ENCODE data around the gene GPRC5A.

Gene GPRC5A

GRCh38 chr12:12901158-12901791, 9.9 kb downstream of the GPRC5A start:
- Histone ChIP-seq H2BK15ac (replicated peaks; ENCODE audit: low read depth) (no peak overlapping the region), H3K36me3 (ENCODE audit: control insufficient read depth, insufficient read depth, low read length) (no peaks in the 10 kb centered on the region), H3K9ac (ENCODE audit: low read length) (no peak overlapping the region), H3K79me1 (ENCODE audit: low read length) (no peaks in the 10 kb centered on the region), H2AK5ac (ENCODE audit: low read length) (no peak overlapping the region), H3K18ac (ENCODE audit: low read length) (no peak overlapping the region), H4K8ac (ENCODE audit: low read depth, low read length) (no peak overlapping the region), H2BK120ac (ENCODE audit: low read depth, low read length) (no peak overlapping the region), H3K4me3 (ENCODE audit: low read length) (no peak overlapping the region), H3K4me1 (ENCODE audit: control insufficient read depth, low read depth, low read length) (no peaks in the 10 kb centered on the region), H3K4ac (ENCODE audit: low read depth, low read length) (no peak overlapping the region), H4K5ac (ENCODE audit: low read length) (no peak overlapping the region), H3K4me2 (ENCODE audit: low read length) (no peak overlapping the region), H3K79me2 (ENCODE audit: control insufficient read depth, insufficient read depth, low read length) (no peaks in the 10 kb centered on the region), H3K27ac (ENCODE audit: low read depth, low read length) (no peak overlapping the region), H3K23ac (ENCODE audit: low read length) (no peak overlapping the region), H3K27me3 (ENCODE audit: insufficient read depth, low read length, poor library complexity) (no peaks in the 10 kb centered on the region), H2BK5ac (ENCODE audit: low read length) (no peak overlapping the region), H3K56ac (ENCODE audit: low read length) (no peak overlapping the region)
- WGBS (ENCODE audit: extremely low coverage, insufficient coverage, low lambda C conversion rate) = no CpG with 5 or more reads among the region's 10 CpGs
- no peak for DNase-seq

DNA sequence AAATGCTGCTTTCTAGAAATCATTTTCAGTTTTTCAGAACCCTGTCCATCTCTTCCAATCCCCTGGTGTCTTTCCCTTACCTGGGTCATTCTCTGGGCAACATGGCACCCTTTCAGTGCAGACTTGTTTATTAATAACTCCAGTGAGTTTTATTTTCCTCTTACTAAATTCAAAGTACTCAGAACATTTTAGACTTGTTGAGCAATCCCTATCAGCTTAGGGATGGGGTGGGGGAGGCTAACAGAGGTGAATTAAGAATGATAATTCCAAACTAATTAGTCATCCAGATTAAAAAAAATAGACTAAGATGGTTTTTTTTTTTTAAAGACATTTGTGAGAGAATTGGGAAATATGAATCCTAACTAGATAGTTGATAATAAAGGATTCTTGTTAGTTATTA, 10.7 kb downstream of the GPRC5A start:
- Histone ChIP-seq H3K4ac (ENCODE audit: low read depth, low read length) (no peak overlapping the region), H3K9ac (ENCODE audit: low read length) (no peak overlapping the region), H3K27ac (ENCODE audit: low read depth, low read length) (no peak overlapping the region), H4K8ac (ENCODE audit: low read depth, low read length) (no peak overlapping the region), H3K4me1 (ENCODE audit: control insufficient read depth, low read depth, low read length) (no peaks in the 10 kb centered on the region), H3K27me3 (ENCODE audit: insufficient read depth, low read length, poor library complexity) (no peaks in the 10 kb centered on the region), H3K18ac (ENCODE audit: low read length) (no peak overlapping the region), H2BK15ac (replicated peaks; ENCODE audit: low read depth) (no peak overlapping the region), H3K79me2 (ENCODE audit: control insufficient read depth, insufficient read depth, low read length) (no peaks in the 10 kb centered on the region), H3K79me1 (ENCODE audit: low read length) (no peaks in the 10 kb centered on the region), H3K56ac (ENCODE audit: low read length) (no peak overlapping the region), H3K4me2 (ENCODE audit: low read length) (no peak overlapping the region), H2BK5ac (ENCODE audit: low read length) (no peak overlapping the region), H2AK5ac (ENCODE audit: low read length) (no peak overlapping the region), H4K5ac (ENCODE audit: low read length) (no peak overlapping the region), H3K23ac (ENCODE audit: low read length) (no peak overlapping the region), H3K36me3 (ENCODE audit: control insufficient read depth, insufficient read depth, low read length) (no peaks in the 10 kb centered on the region), H3K4me3 (ENCODE audit: low read length) (no peak overlapping the region), H2BK120ac (ENCODE audit: low read depth, low read length) (no peak overlapping the region)
- DNase-seq = no peak

GRCh38 chr12:12903642-12904609, 12.6 kb downstream of the GPRC5A start:
- Histone ChIP-seq H2BK120ac (ENCODE audit: low read depth, low read length) (no peak overlapping the region), H3K23ac (ENCODE audit: low read length) (no peak overlapping the region), H2BK5ac (ENCODE audit: low read length) (no peak overlapping the region), H4K8ac (ENCODE audit: low read depth, low read length) (no peak overlapping the region), H3K9ac (ENCODE audit: low read length) (no peak overlapping the region), H3K27ac (ENCODE audit: low read depth, low read length) (no peak overlapping the region), H3K4me1 (ENCODE audit: control insufficient read depth, low read depth, low read length) (no peaks in the 10 kb centered on the region), H3K4me3 (ENCODE audit: low read length) (no peak overlapping the region), H3K4ac (ENCODE audit: low read depth, low read length) (no peak overlapping the region), H3K79me1 (ENCODE audit: low read length) (no peaks in the 10 kb centered on the region), H3K36me3 (ENCODE audit: control insufficient read depth, insufficient read depth, low read length) (no peaks in the 10 kb centered on the region), H2AK5ac (ENCODE audit: low read length) (no peak overlapping the region), H3K18ac (ENCODE audit: low read length) (no peak overlapping the region), H4K5ac (ENCODE audit: low read length) (no peak overlapping the region), H2BK15ac (replicated peaks; ENCODE audit: low read depth) (no peak overlapping the region), H3K56ac (ENCODE audit: low read length) (no peak overlapping the region), H3K79me2 (ENCODE audit: control insufficient read depth, insufficient read depth, low read length) (no peaks in the 10 kb centered on the region), H3K4me2 (ENCODE audit: low read length) (no peak overlapping the region), H3K27me3 (ENCODE audit: insufficient read depth, low read length, poor library complexity) (no peaks in the 10 kb centered on the region)
- no CpG with 5 or more reads among the region's 14 CpGs for WGBS (ENCODE audit: extremely low coverage, insufficient coverage, low lambda C conversion rate)
- no peak for DNase-seq

DNA sequence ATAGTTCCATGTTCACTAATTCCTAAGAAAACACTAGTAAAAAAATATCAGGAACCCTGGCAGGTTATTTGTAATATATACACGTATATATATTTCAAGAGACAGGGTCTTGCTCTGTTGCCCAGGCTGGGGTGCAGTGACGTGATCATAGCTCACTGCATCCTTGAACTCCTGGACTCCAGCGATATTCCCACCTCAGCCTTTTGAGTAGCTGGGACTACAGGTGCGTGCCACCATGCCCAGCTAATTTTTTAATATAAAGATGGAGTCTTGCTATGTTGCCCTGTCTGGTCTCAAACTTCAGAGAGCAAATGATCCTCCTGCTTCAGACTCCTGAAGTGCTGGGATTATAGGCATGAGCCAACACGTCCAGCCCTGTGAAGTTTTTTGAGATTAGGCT, 16.2 kb downstream of the GPRC5A start:
- no CpG with 5 or more reads among the region's 5 CpGs for WGBS (ENCODE audit: extremely low coverage, insufficient coverage, low lambda C conversion rate)
- Histone ChIP-seq H3K23ac (ENCODE audit: low read length) (no peak overlapping the region), H3K27ac (ENCODE audit: low read depth, low read length) (no peak overlapping the region), H3K36me3 (ENCODE audit: control insufficient read depth, insufficient read depth, low read length) (no peaks in the 10 kb centered on the region), H3K79me1 (ENCODE audit: low read length) (no peaks in the 10 kb centered on the region), H2BK15ac (replicated peaks; ENCODE audit: low read depth) (no peak overlapping the region), H3K4me1 (ENCODE audit: control insufficient read depth, low read depth, low read length) (no peaks in the 10 kb centered on the region), H3K27me3 (ENCODE audit: insufficient read depth, low read length, poor library complexity) (no peaks in the 10 kb centered on the region), H2AK5ac (ENCODE audit: low read length) (no peak overlapping the region), H3K79me2 (ENCODE audit: control insufficient read depth, insufficient read depth, low read length) (no peaks in the 10 kb centered on the region), H4K8ac (ENCODE audit: low read depth, low read length) (no peak overlapping the region), H3K4me3 (ENCODE audit: low read length) (no peak overlapping the region), H3K4ac (ENCODE audit: low read depth, low read length) (no peak overlapping the region), H4K5ac (ENCODE audit: low read length) (no peak overlapping the region), H3K9ac (ENCODE audit: low read length) (no peak overlapping the region), H2BK120ac (ENCODE audit: low read depth, low read length) (no peak overlapping the region), H3K4me2 (ENCODE audit: low read length) (no peak overlapping the region), H3K56ac (ENCODE audit: low read length) (no peak overlapping the region), H3K18ac (ENCODE audit: low read length) (no peak overlapping the region), H2BK5ac (ENCODE audit: low read length) (no peak overlapping the region)
- no peak for DNase-seq

DNA sequence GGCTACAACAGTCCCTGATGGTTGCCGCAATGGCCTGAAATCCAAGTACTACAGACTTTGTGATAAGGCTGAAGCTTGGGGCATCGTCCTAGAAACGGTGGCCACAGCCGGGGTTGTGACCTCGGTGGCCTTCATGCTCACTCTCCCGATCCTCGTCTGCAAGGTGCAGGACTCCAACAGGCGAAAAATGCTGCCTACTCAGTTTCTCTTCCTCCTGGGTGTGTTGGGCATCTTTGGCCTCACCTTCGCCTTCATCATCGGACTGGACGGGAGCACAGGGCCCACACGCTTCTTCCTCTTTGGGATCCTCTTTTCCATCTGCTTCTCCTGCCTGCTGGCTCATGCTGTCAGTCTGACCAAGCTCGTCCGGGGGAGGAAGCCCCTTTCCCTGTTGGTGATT, 16.9 kb downstream of the GPRC5A start:
- H3K18ac ChIP-seq (ENCODE audit: low read length) = no peak overlapping the region
- no peak overlapping the region for H2AK5ac ChIP-seq (ENCODE audit: low read length)
- H3K56ac ChIP-seq (ENCODE audit: low read length) = no peak overlapping the region
- H3K27ac ChIP-seq (ENCODE audit: low read depth, low read length) = no peak overlapping the region
- no peaks in the 10 kb centered on the region for H3K27me3 ChIP-seq (ENCODE audit: insufficient read depth, low read length, poor library complexity)
- no CpG with 5 or more reads among the region's 14 CpGs for WGBS (ENCODE audit: extremely low coverage, insufficient coverage, low lambda C conversion rate)
- H3K36me3 ChIP-seq (ENCODE audit: control insufficient read depth, insufficient read depth, low read length) = no peaks in the 10 kb centered on the region
- no peaks in the 10 kb centered on the region for H3K4me1 ChIP-seq (ENCODE audit: control insufficient read depth, low read depth, low read length)
- no peak overlapping the region for H3K23ac ChIP-seq (ENCODE audit: low read length)
- H2BK15ac ChIP-seq (replicated peaks; ENCODE audit: low read depth) = no peak overlapping the region
- no peaks in the 10 kb centered on the region for H3K79me2 ChIP-seq (ENCODE audit: control insufficient read depth, insufficient read depth, low read length)
- H3K4me3 ChIP-seq (ENCODE audit: low read length) = no peak overlapping the region
- H4K8ac ChIP-seq (ENCODE audit: low read depth, low read length) = no peak overlapping the region
- no peak overlapping the region for H4K5ac ChIP-seq (ENCODE audit: low read length)
- no peak overlapping the region for H2BK120ac ChIP-seq (ENCODE audit: low read depth, low read length)
- no peak overlapping the region for H3K4me2 ChIP-seq (ENCODE audit: low read length)
- H3K9ac ChIP-seq (ENCODE audit: low read length) = no peak overlapping the region
- H3K79me1 ChIP-seq (ENCODE audit: low read length) = no peaks in the 10 kb centered on the region
- no peak for DNase-seq
- no peak overlapping the region for H3K4ac ChIP-seq (ENCODE audit: low read depth, low read length)
- no peak overlapping the region for H2BK5ac ChIP-seq (ENCODE audit: low read length)

Measured in mesendoderm (in vitro differentiated cells).